Hypothalamus (tissue), 51 donors: ENCODE results near the gene COL27A1.

Experiments used
- DNase-seq, 51 donors: peaks; one replicate each; lab custom pipeline; 2025; lab: John Stamatoyannopoulos, UW

Gene COL27A1

GRCh38 chr9:114236391-114237138 is 81.2 kb downstream of the COL27A1 start:
- DNase-seq, result no peak

GRCh38 chr9:114237247-114237646 is 81.9 kb downstream of the COL27A1 start:
- no peak for DNase-seq

- DNase-seq, result no peak
Measured at GRCh38 chr9:114237781-114238180, 82.4 kb downstream of the COL27A1 start.

- DNase-seq, result no peak
Measured at GRCh38 chr9:114238472-114238871, 83.1 kb downstream of the COL27A1 start.

GRCh38 chr9:114238891-114239875 is 83.8 kb downstream of the COL27A1 start:
- peak in 4 of 51 donors; percentile 1 to 10 (median 10) for DNase-seq

GRCh38 chr9:114240216-114240615 is 84.9 kb downstream of the COL27A1 start:
- DNase-seq, result no peak

- DNase-seq, result peak in 8 of 51 donors; percentile 8 to 47 (median 22)
Measured at GRCh38 chr9:114240647-114241558, 85.6 kb downstream of the COL27A1 start.

- DNase-seq, result no peak
Measured at GRCh38 chr9:114242837-114243236, 87.5 kb downstream of the COL27A1 start.

GRCh38 chr9:114243240-114243639 is 87.9 kb downstream of the COL27A1 start:
- DNase-seq, result no peak

GRCh38 chr9:114244570-114244969 is 89.2 kb downstream of the COL27A1 start:
- no peak for DNase-seq

GRCh38 chr9:114246558-114246957 is 91.2 kb downstream of the COL27A1 start:
- no peak for DNase-seq

GRCh38 chr9:114247077-114247476 is 91.7 kb downstream of the COL27A1 start:
- DNase-seq, result no peak

GRCh38 chr9:114247491-114247890 is 92.2 kb downstream of the COL27A1 start:
- DNase-seq, result no peak

- peak in 10 of 51 donors; percentile 8 to 33 (median 20) for DNase-seq
Measured at GRCh38 chr9:114248299-114248707, 93.0 kb downstream of the COL27A1 start.

- DNase-seq, result no peak
Measured at GRCh38 chr9:114249424-114250234, 94.3 kb downstream of the COL27A1 start.

- DNase-seq, result peak in 50 of 51 donors; percentile 13 to 88 (median 73)
Measured at GRCh38 chr9:114250235-114250568, 94.9 kb downstream of the COL27A1 start.

GRCh38 chr9:114250648-114251047 is 95.3 kb downstream of the COL27A1 start:
- DNase-seq, result peak in 1 of 51 donors; percentile 6

- DNase-seq, result no peak
Measured at GRCh38 chr9:114252394-114252793, 97.1 kb downstream of the COL27A1 start.

- no peak for DNase-seq
Measured at GRCh38 chr9:114256827-114257328, 101.5 kb downstream of the COL27A1 start.
